ENCODE results near the gene FBXL4.

DNA sequence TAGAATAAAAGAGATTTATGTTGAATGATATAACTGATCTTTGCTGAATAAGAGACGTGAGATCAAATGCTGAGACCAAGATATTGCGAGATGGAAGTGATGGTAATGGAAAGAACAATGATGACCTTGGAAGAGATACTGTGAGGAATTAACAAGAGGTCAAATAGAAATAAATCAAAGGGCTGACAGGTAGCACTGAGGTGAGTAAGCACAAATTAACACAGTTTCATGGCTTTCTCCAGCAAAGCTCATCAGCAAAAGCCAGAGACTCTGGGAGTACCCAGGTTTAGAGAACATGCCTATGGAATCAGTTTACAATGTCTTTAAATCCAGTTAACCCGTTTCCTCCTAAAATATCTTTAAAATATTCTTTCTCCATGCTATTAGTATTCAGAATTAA lies 60.1 kb downstream of the FBXL4 start:
- TF ChIP-seq POLR2A (IDR thresholded peaks at IDR 0.05; ENCODE audit: low read depth, low read length) (no peak), POLR2AphosphoS5 (IDR thresholded peaks at IDR 0.05; ENCODE audit: low read depth, low read length) (no peak), TAF1 (IDR thresholded peaks at IDR 0.05; ENCODE audit: borderline replicate concordance, low read depth, low read length) (no peak)

Measured in GM12892 (cell line).